Heart left ventricle (tissue), 13 donors: ENCODE measurements around the gene SERF2.

ENCODE experiments used
- POLR2A ChIP-seq, 2 donors: fragments of 450-650 bp; IDR thresholded peaks; one replicate each; pipeline ENCODE4 v1.6.1; 2017; ENCODE audit warnings: antibody characterized with exemption in 2 of 2, mild to moderate bottlenecking in 2 of 2, moderate library complexity in 2 of 2
- TF ChIP-seq, protein P1 (sequence below), 12 donors: fragments of 200-600 bp; sonication (generic) in 4 of 12; IDR thresholded peaks; one replicate each; pipeline versions ENCODE4 v1.5.0 to v1.8.0; 2018 to 2022; ENCODE audit warnings: antibody characterized with exemption in 12 of 12, mild to moderate bottlenecking in 5 of 12
- donor health status: ischemic (EF 13 %, LVEDD 7.1; RV severe dilation, severe dysfunction).
- donor health status: DM: no; HTN: yes; CAD: no.
- donor health status: DM: no; HTN: no; CAD: no.
- donor health status: ischemic (EF 25% LVEDD 6.9; RV normal size, moderate dysfunction).
- donor health status: ischemic (EF 25% LVEDD 5.7; RV mildly dilated, moderate dysfunction).
- donor health status: ischemic (EF 35%, LVEDD 5.7; RV mildly dilated, moderate dysfunction).
- donor health status: nonischemic (EF 11% LVEDD 7.7; RV severe dilation, severe dysfunction).
- donor health status: DM: yes; HTN: yes; CAD: no.
- donor health status: PGD.
- donor health status: ischemic (EF 29% LVEDD 5.4; RV normal size, mild dysfunction).
- donor health status: nonischemic (EF 23%, LVEDD 6.1; RV moderate dilation, normal function).

DNA sequence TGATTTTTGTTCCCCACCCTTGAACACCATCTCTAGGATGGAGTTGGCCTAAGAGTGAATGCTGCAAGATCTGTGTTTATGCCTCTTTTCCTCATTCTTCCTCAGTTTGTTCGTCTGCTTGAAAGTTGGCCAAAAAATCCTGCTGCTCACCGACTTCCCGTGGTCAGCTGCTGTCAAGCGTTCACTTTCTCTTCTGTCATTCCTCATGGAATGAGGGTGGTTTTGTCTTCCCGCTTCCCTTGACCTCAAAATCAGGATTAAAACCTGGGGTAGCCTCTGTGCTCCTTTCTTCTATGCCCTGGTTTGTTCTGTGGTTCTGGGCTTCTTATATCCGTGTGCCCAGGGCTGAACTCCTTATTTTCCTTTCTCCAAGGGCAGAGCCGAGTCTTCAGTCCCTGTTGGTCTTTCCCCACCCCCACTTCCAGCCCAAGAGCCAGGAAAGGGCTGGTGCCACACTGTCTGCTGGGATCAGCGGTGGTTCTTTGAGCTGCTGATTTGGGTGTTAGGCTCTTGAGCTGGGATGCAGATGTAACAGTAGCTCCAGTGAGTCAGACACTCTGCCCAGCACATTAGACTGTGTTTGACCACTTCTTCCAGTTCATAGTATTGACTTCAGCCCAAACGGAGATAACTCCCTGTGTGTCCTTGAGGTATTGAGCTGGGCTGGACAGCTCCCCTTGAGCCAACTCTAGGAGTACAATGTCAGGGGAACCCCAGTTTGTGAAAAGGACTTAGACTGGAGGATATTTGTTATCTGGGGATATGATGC, 2.3 kb downstream of the SERF2 start:
- TF ChIP-seq, protein P1, sequence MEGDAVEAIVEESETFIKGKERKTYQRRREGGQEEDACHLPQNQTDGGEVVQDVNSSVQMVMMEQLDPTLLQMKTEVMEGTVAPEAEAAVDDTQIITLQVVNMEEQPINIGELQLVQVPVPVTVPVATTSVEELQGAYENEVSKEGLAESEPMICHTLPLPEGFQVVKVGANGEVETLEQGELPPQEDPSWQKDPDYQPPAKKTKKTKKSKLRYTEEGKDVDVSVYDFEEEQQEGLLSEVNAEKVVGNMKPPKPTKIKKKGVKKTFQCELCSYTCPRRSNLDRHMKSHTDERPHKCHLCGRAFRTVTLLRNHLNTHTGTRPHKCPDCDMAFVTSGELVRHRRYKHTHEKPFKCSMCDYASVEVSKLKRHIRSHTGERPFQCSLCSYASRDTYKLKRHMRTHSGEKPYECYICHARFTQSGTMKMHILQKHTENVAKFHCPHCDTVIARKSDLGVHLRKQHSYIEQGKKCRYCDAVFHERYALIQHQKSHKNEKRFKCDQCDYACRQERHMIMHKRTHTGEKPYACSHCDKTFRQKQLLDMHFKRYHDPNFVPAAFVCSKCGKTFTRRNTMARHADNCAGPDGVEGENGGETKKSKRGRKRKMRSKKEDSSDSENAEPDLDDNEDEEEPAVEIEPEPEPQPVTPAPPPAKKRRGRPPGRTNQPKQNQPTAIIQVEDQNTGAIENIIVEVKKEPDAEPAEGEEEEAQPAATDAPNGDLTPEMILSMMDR (IDR thresholded peaks at IDR 0.05), result no peak
- TF ChIP-seq POLR2A (IDR thresholded peaks at IDR 0.05), result no peak
